Measurements from ENCODE around the gene AVPR1B. TPM values are rescaled to one million over a fixed set of nuclear protein-coding genes. Genes with fewer than 3 reads are reported as not detected.

Gene AVPR1B
- total RNA-seq, 2 experiments from 2014 or later = not detected

GRCh38 chr1:206074839-206075238 is 42.3 kb downstream of the AVPR1B start:
- POLR2A ChIA-PET = no interaction called here
- Mint-ChIP-seq H3K27ac (no peak overlapping the region), H3K4me1 (ENCODE audit: low read depth) (peaks cover 3% of the 10 kb centered on the region), H3K27me3 (peaks cover 10% of the 10 kb centered on the region), H3K36me3 (ENCODE audit: low read depth) (no peaks in the 10 kb centered on the region), H3K9me3 (no peaks in the 10 kb centered on the region), H3K4me3 (no peak overlapping the region)
- no peak for ATAC-seq
- intact Hi-C loops (cut with micrococcal nuclease) = no loop called here
- TF ChIP-seq, protein P1, sequence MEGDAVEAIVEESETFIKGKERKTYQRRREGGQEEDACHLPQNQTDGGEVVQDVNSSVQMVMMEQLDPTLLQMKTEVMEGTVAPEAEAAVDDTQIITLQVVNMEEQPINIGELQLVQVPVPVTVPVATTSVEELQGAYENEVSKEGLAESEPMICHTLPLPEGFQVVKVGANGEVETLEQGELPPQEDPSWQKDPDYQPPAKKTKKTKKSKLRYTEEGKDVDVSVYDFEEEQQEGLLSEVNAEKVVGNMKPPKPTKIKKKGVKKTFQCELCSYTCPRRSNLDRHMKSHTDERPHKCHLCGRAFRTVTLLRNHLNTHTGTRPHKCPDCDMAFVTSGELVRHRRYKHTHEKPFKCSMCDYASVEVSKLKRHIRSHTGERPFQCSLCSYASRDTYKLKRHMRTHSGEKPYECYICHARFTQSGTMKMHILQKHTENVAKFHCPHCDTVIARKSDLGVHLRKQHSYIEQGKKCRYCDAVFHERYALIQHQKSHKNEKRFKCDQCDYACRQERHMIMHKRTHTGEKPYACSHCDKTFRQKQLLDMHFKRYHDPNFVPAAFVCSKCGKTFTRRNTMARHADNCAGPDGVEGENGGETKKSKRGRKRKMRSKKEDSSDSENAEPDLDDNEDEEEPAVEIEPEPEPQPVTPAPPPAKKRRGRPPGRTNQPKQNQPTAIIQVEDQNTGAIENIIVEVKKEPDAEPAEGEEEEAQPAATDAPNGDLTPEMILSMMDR (IDR thresholded peaks at IDR 0.05) = no peak
- CTCF ChIA-PET = interaction anchor here (1.0 kb wide), 1 partner anchor 97 kb away, joined by 3 read pairs; no protein-coding TSS in a partner anchor
- DNase-seq = no peak

DNA sequence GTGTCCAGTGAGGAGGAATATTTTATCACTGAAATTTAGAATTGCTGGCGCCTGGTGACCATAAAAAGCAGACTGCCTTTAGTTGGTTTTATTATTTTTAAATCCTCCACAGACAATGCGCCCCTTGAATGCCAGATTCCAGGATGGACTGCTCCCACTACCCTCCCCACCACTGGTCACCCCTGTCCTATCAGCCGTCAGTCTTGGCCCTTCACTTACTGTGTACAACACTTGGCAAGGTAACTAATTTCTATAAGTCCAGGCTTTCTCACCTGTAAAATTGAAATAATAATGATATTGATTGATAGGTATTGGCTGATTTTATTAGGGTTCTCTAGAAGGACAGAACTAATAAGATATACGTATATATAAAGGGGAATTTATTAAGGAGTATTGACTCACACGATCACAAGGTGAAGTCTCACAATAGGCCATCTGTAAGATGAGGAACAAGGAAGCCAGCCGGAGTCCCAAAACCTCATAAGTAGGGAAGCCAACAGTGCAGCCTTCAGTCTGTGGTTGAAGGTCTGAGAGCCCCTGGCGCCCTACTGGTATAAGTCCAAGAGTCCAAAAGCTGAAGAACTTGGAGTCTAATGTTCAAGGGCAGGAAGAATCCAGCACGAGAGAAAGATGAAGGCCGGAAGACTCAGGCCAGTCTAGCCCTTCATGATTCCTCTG is 46.4 kb downstream of the AVPR1B start:
- TF ChIP-seq, protein P1 (IDR thresholded peaks at IDR 0.05) = no peak
- Mint-ChIP-seq H3K27ac (no peak overlapping the region), H3K9me3 (no peaks in the 10 kb centered on the region), H3K27me3 (peaks cover 23% of the 10 kb centered on the region), H3K36me3 (ENCODE audit: low read depth) (no peaks in the 10 kb centered on the region), H3K4me3 (no peak overlapping the region), H3K4me1 (ENCODE audit: low read depth) (peaks cover 19% of the 10 kb centered on the region)
- ChIA-PET POLR2A (no interaction called here), CTCF (interaction anchor here (1.5 to 1.8 kb wide), 2 partner anchors 35 to 40 kb away, joined by 3 to 6 read pairs; no protein-coding TSS in a partner anchor)
- intact Hi-C loops (cut with micrococcal nuclease) = no loop called here
- DNase-seq (no peak), ATAC-seq (no peak)

DNA sequence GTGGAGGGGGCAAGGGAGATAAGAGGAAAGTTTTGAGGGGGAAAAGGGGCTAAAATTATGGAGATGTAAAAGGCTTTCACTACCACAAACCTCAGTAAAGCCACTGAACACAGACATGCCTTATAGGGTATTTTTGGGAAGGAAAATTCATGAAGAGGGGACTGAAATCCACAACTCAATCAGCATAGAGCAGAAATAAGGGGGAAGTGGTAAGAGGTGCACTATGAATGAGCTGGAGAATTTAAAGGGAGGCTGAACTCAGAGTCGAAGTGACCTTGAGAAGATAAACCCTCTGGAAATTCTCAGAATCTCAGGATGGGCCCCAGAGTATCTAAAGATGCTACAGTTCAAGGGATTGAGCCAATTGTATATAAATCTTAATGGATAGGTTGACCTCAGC is 48.9 kb downstream of the AVPR1B start:
- Mint-ChIP-seq H3K4me3 (no peak overlapping the region), H3K27me3 (peaks cover 19% of the 10 kb centered on the region), H3K27ac (no peak overlapping the region), H3K36me3 (ENCODE audit: low read depth) (no peaks in the 10 kb centered on the region), H3K9me3 (no peaks in the 10 kb centered on the region), H3K4me1 (ENCODE audit: low read depth) (peaks cover 19% of the 10 kb centered on the region)
- ChIA-PET CTCF (interaction anchor here (0.6 kb wide), 1 partner anchor 38 kb away, joined by 3 read pairs; no protein-coding TSS in a partner anchor), POLR2A (no interaction called here)
- intact Hi-C loops (cut with micrococcal nuclease) = no loop called here
- no peak for ATAC-seq
- no peak for DNase-seq
- TF ChIP-seq, protein P1 (IDR thresholded peaks at IDR 0.05) = no peak

DNA sequence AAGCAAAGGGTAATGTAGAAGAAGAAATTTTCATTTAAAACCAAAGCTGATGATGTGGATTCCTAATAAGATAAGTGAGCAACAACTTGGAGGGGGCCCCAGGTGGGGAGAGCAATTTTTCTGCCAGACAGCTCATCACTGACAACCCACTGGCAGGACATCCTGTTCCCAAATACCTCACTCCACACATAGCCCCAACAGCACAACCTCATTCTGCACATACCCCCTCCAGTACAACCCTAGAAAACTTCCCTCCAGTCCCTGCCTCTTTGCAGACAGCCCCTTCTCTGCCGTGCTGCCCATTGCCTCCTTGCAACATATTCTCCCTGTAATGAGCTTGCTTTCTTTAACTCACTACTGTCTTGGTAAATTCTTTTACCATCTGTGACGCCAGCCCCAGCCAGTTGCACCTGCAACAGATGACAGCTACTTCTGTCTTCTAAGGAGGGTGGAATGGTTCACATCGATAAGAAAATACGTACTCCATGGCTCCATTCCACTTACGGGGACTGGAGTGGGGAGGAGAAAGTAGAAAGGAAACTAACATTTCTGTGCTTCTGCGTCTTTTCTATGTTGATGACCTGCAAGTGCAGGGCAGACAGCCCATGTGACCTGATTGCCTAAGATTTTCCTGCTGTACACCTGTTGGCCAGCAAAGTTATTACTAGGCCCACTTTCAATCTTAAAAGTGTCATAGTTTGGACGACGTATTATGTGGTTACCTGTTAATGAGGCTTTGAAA is 49.5 kb downstream of the AVPR1B start:
- ChIA-PET POLR2A (no interaction called here), CTCF (interaction anchor here (0.6 to 1.0 kb wide), 4 partner anchors 10 to 90 kb away, joined by 3 to 4 read pairs (median 4); no protein-coding TSS in a partner anchor)
- Mint-ChIP-seq H3K36me3 (ENCODE audit: low read depth) (no peaks in the 10 kb centered on the region), H3K27ac (no peak overlapping the region), H3K9me3 (peaks cover 3% of the 10 kb centered on the region), H3K4me1 (ENCODE audit: low read depth) (peaks cover 19% of the 10 kb centered on the region), H3K4me3 (no peak overlapping the region), H3K27me3 (peaks cover 19% of the 10 kb centered on the region)
- peak; percentile 61 for ATAC-seq
- no peak for DNase-seq
- TF ChIP-seq, protein P1 (IDR thresholded peaks at IDR 0.05) = no peak
- intact Hi-C loops (cut with micrococcal nuclease) = no loop called here
